ENCODE data around the gene MCC. TPM values are rescaled to one million over a fixed set of nuclear protein-coding genes. Genes with fewer than 3 reads are reported as not detected.

Gene MCC
- total and polyA plus RNA-seq, 2 donors (not counting 1 experiment from before 2014, with no cell fraction given) = 3.2 to 41.3 TPM

GRCh38 chr5:113128082-113128481 lies 360.2 kb downstream of the MCC start:
- no peak overlapping the region for H3K4me3 ChIP-seq (replicated peaks in 1 of 4; ENCODE audit: control extremely low read depth in 1 of 4, insufficient read depth in 1 of 4, low read depth in 3 of 4, low read length in 4 of 4)
- H3K4me1 ChIP-seq (ENCODE audit: control insufficient read depth, extremely low read depth, insufficient read depth, low read length) = no peaks in the 10 kb centered on the region
- H3K27ac ChIP-seq (ENCODE audit: insufficient read depth, low read length) = no peak overlapping the region
- no peak overlapping the region for H3K4me2 ChIP-seq (ENCODE audit: extremely low read depth, insufficient read depth, low read length)
- H3K27me3 ChIP-seq (ENCODE audit: control insufficient read depth, insufficient read depth, low read length) = no peaks in the 10 kb centered on the region
- TF ChIP-seq EZH2 (IDR thresholded peaks at IDR 0.05; ENCODE audit: low read length, missing control alignments) (no peak), CTCF (conservative IDR thresholded peaks at IDR 0.05 in 1 of 2, IDR thresholded peaks at IDR 0.05 in 1 of 2; ENCODE audit: low read depth in 1 of 2, low read length in 2 of 2) (no peak)
- H4K20me1 ChIP-seq (ENCODE audit: control insufficient read depth, extremely low read depth, insufficient read depth, low read length) = no peaks in the 10 kb centered on the region
- H3K36me3 ChIP-seq (ENCODE audit: control insufficient read depth, insufficient read depth, low read length) = no peaks in the 10 kb centered on the region
- H3K9ac ChIP-seq (ENCODE audit: insufficient read depth, low read length) = no peak overlapping the region
- H3K79me2 ChIP-seq (ENCODE audit: control insufficient read depth, insufficient read depth, low read length) = no peaks in the 10 kb centered on the region
- H2AFZ ChIP-seq (ENCODE audit: low read length) = no peak overlapping the region
- DNase-seq (ENCODE audit: low read depth in 2 of 2) = no peak
- no peaks in the 10 kb centered on the region for H3K9me3 ChIP-seq (ENCODE audit: control insufficient read depth, insufficient read depth, low read depth, low read length)

- H3K4me3 ChIP-seq (replicated peaks in 1 of 4; ENCODE audit: control extremely low read depth in 1 of 4, insufficient read depth in 1 of 4, low read depth in 3 of 4, low read length in 4 of 4) = no peak overlapping the region
- no peaks in the 10 kb centered on the region for H3K36me3 ChIP-seq (ENCODE audit: control insufficient read depth, insufficient read depth, low read length)
- no peaks in the 10 kb centered on the region for H3K4me1 ChIP-seq (ENCODE audit: control insufficient read depth, extremely low read depth, insufficient read depth, low read length)
- no peaks in the 10 kb centered on the region for H3K9me3 ChIP-seq (ENCODE audit: control insufficient read depth, insufficient read depth, low read depth, low read length)
- no peak overlapping the region for H2AFZ ChIP-seq (ENCODE audit: low read length)
- H4K20me1 ChIP-seq (ENCODE audit: control insufficient read depth, extremely low read depth, insufficient read depth, low read length) = no peaks in the 10 kb centered on the region
- TF ChIP-seq CTCF (conservative IDR thresholded peaks at IDR 0.05 in 1 of 2, IDR thresholded peaks at IDR 0.05 in 1 of 2; ENCODE audit: low read depth in 1 of 2, low read length in 2 of 2) (no peak), EZH2 (IDR thresholded peaks at IDR 0.05; ENCODE audit: low read length, missing control alignments) (no peak)
- no peak for DNase-seq (ENCODE audit: low read depth in 2 of 2)
- H3K9ac ChIP-seq (ENCODE audit: insufficient read depth, low read length) = no peak overlapping the region
- no peak overlapping the region for H3K4me2 ChIP-seq (ENCODE audit: extremely low read depth, insufficient read depth, low read length)
- H3K27me3 ChIP-seq (ENCODE audit: control insufficient read depth, insufficient read depth, low read length) = no peaks in the 10 kb centered on the region
- H3K79me2 ChIP-seq (ENCODE audit: control insufficient read depth, insufficient read depth, low read length) = no peaks in the 10 kb centered on the region
- H3K27ac ChIP-seq (ENCODE audit: insufficient read depth, low read length) = no peak overlapping the region
Observed at GRCh38 chr5:113127021-113127420, 361.2 kb downstream of the MCC start.

GRCh38 chr5:113125371-113125770 lies 362.9 kb downstream of the MCC start:
- no peaks in the 10 kb centered on the region for H3K36me3 ChIP-seq (ENCODE audit: control insufficient read depth, insufficient read depth, low read length)
- H3K9ac ChIP-seq (ENCODE audit: insufficient read depth, low read length) = no peak overlapping the region
- DNase-seq (ENCODE audit: low read depth in 2 of 2) = no peak
- H3K4me3 ChIP-seq (replicated peaks in 1 of 4; ENCODE audit: control extremely low read depth in 1 of 4, insufficient read depth in 1 of 4, low read depth in 3 of 4, low read length in 4 of 4) = no peak overlapping the region
- TF ChIP-seq EZH2 (IDR thresholded peaks at IDR 0.05; ENCODE audit: low read length, missing control alignments) (no peak), CTCF (conservative IDR thresholded peaks at IDR 0.05 in 1 of 2, IDR thresholded peaks at IDR 0.05 in 1 of 2; ENCODE audit: low read depth in 1 of 2, low read length in 2 of 2) (no peak)
- H3K79me2 ChIP-seq (ENCODE audit: control insufficient read depth, insufficient read depth, low read length) = no peaks in the 10 kb centered on the region
- H2AFZ ChIP-seq (ENCODE audit: low read length) = no peak overlapping the region
- no peak overlapping the region for H3K27ac ChIP-seq (ENCODE audit: insufficient read depth, low read length)
- H4K20me1 ChIP-seq (ENCODE audit: control insufficient read depth, extremely low read depth, insufficient read depth, low read length) = no peaks in the 10 kb centered on the region
- H3K27me3 ChIP-seq (ENCODE audit: control insufficient read depth, insufficient read depth, low read length) = no peaks in the 10 kb centered on the region
- H3K9me3 ChIP-seq (ENCODE audit: control insufficient read depth, insufficient read depth, low read depth, low read length) = no peaks in the 10 kb centered on the region
- H3K4me2 ChIP-seq (ENCODE audit: extremely low read depth, insufficient read depth, low read length) = no peak overlapping the region
- no peaks in the 10 kb centered on the region for H3K4me1 ChIP-seq (ENCODE audit: control insufficient read depth, extremely low read depth, insufficient read depth, low read length)
